OCI-LY7 (cell line): Measurements from ENCODE around the gene KIF4B.

Source experiments
- EZH2phosphoT487 ChIP-seq: fragments of 200-600 bp; sonication (generic); IDR thresholded peaks from 2 replicates; pipeline ENCODE4 v1.6.1; 2018; ENCODE audit warnings: low read depth, borderline replicate concordance, mild to moderate bottlenecking, mixed run types, antibody characterized with exemption, low read length, moderate library complexity, mixed read lengths
- TF ChIP-seq, protein P1 (sequence below): fragments of 200-600 bp; sonication (generic); conservative IDR thresholded peaks from 2 replicates; pipeline ENCODE4 v1.5.1; 2014; ENCODE audit warnings: mild to moderate bottlenecking, antibody characterized with exemption, low read length, moderate library complexity, mixed read lengths

DNA sequence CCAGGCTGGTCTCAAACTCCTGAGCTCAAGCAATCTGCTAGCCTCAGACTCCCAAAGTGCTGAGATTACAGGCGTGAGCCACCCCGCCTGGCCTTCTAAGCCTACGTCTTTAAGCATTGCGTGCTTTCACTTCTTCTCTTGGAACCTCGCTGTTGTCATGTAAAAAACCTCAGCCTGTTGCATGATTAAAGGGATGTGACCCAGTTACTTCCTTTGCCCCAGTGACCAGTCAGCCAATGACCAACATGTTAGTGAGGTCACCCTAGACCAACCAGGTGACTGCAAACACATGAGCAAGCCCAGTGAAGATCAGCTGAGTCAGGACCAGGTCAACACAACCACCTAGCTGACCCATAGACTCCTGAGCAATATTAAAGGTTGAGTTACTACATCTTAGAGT is 10.5 kb downstream of the KIF4B start:
- TF ChIP-seq, protein P1, sequence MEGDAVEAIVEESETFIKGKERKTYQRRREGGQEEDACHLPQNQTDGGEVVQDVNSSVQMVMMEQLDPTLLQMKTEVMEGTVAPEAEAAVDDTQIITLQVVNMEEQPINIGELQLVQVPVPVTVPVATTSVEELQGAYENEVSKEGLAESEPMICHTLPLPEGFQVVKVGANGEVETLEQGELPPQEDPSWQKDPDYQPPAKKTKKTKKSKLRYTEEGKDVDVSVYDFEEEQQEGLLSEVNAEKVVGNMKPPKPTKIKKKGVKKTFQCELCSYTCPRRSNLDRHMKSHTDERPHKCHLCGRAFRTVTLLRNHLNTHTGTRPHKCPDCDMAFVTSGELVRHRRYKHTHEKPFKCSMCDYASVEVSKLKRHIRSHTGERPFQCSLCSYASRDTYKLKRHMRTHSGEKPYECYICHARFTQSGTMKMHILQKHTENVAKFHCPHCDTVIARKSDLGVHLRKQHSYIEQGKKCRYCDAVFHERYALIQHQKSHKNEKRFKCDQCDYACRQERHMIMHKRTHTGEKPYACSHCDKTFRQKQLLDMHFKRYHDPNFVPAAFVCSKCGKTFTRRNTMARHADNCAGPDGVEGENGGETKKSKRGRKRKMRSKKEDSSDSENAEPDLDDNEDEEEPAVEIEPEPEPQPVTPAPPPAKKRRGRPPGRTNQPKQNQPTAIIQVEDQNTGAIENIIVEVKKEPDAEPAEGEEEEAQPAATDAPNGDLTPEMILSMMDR, result no peak
- TF ChIP-seq EZH2phosphoT487, result no peak
